KOPT-K1 (cell line): ENCODE results near the gene GCNT2.

Experiments
- H3K27ac ChIP-seq: fragments of 200-600 bp; sonication (generic); 2 replicates; pipeline ENCODE4 v1.5.1; 2016; ENCODE audit warnings: antibody characterized with exemption, mild to moderate bottlenecking, low read depth, low read length; ENCODE audit not compliant: poor library complexity, severe bottlenecking
- H3K36me3 ChIP-seq: fragments of 200-600 bp; sonication (generic); 2 replicates; pipeline ENCODE4 v1.5.1; 2017; ENCODE audit warnings: antibody characterized with exemption, mild to moderate bottlenecking, low read length, moderate library complexity; ENCODE audit not compliant: insufficient read depth
- H3K9me3 ChIP-seq: fragments of 200-600 bp; sonication (generic); 2 replicates; pipeline ENCODE4 v1.5.1; 2017; ENCODE audit warnings: antibody characterized with exemption, low read length, mild to moderate bottlenecking; ENCODE audit not compliant: insufficient read depth, poor library complexity, severe bottlenecking

Gene GCNT2

GRCh38 chr6:10617008-10617696 lies 96.0 kb downstream of the GCNT2 start:
- no peaks in the 10 kb centered on the region for H3K9me3 ChIP-seq

GRCh38 chr6:10618409-10618808 lies 97.3 kb downstream of the GCNT2 start:
- H3K9me3 ChIP-seq, result no peaks in the 10 kb centered on the region
- no peak overlapping the region for H3K27ac ChIP-seq
- no peaks in the 10 kb centered on the region for H3K36me3 ChIP-seq

More at GRCh38 chr6:10617008-10617696, 96.0 kb downstream of the GCNT2 start:
- no peaks in the 10 kb centered on the region for H3K36me3 ChIP-seq
- H3K27ac ChIP-seq, result no peak overlapping the region

- no peaks in the 10 kb centered on the region for H3K36me3 ChIP-seq
Measured at GRCh38 chr6:10621213-10621612, 100.1 kb downstream of the GCNT2 start.

GRCh38 chr6:10621847-10622246 lies 100.7 kb downstream of the GCNT2 start:
- Histone ChIP-seq H3K36me3 (no peaks in the 10 kb centered on the region), H3K9me3 (peaks cover 5% of the 10 kb centered on the region), H3K27ac (no peak overlapping the region)

More at GRCh38 chr6:10621213-10621612, 100.1 kb downstream of the GCNT2 start:
- no peak overlapping the region for H3K27ac ChIP-seq
- peaks cover 5% of the 10 kb centered on the region for H3K9me3 ChIP-seq

- Histone ChIP-seq H3K36me3 (no peaks in the 10 kb centered on the region), H3K27ac (no peak overlapping the region)
Measured at GRCh38 chr6:10624836-10625235, 103.7 kb downstream of the GCNT2 start.

GRCh38 chr6:10626154-10626741 lies 105.1 kb downstream of the GCNT2 start:
- H3K36me3 ChIP-seq, result no peaks in the 10 kb centered on the region
- H3K27ac ChIP-seq, result no peak overlapping the region
- peaks cover 5% of the 10 kb centered on the region for H3K9me3 ChIP-seq

More at GRCh38 chr6:10624836-10625235, 103.7 kb downstream of the GCNT2 start:
- H3K9me3 ChIP-seq, result peaks cover 5% of the 10 kb centered on the region

GRCh38 chr6:10627800-10628199 lies 106.6 kb downstream of the GCNT2 start:
- H3K9me3 ChIP-seq, result peaks cover 5% of the 10 kb centered on the region
- no peaks in the 10 kb centered on the region for H3K36me3 ChIP-seq
- H3K27ac ChIP-seq, result no peak overlapping the region

- Histone ChIP-seq H3K36me3 (no peaks in the 10 kb centered on the region), H3K9me3 (no peaks in the 10 kb centered on the region), H3K27ac (no peak overlapping the region)
Measured at GRCh38 chr6:10630178-10630577, 109.0 kb downstream of the GCNT2 start.

GRCh38 chr6:10633216-10633615 lies 112.1 kb downstream of the GCNT2 start:
- H3K27ac ChIP-seq, result no peak overlapping the region
- no peaks in the 10 kb centered on the region for H3K36me3 ChIP-seq
- no peaks in the 10 kb centered on the region for H3K9me3 ChIP-seq

- H3K36me3 ChIP-seq, result no peaks in the 10 kb centered on the region
- no peaks in the 10 kb centered on the region for H3K9me3 ChIP-seq
- no peak overlapping the region for H3K27ac ChIP-seq
Measured at GRCh38 chr6:10640412-10640811, 119.3 kb downstream of the GCNT2 start.

- Histone ChIP-seq H3K9me3 (no peaks in the 10 kb centered on the region), H3K36me3 (no peaks in the 10 kb centered on the region), H3K27ac (no peak overlapping the region)
Measured at GRCh38 chr6:10641528-10641927, 120.4 kb downstream of the GCNT2 start.

GRCh38 chr6:10643201-10643651 lies 122.1 kb downstream of the GCNT2 start:
- Histone ChIP-seq H3K27ac (no peak overlapping the region), H3K9me3 (no peaks in the 10 kb centered on the region), H3K36me3 (no peaks in the 10 kb centered on the region)

GRCh38 chr6:10644225-10644624 lies 123.1 kb downstream of the GCNT2 start:
- Histone ChIP-seq H3K9me3 (no peaks in the 10 kb centered on the region), H3K27ac (no peak overlapping the region), H3K36me3 (no peaks in the 10 kb centered on the region)

- Histone ChIP-seq H3K9me3 (no peaks in the 10 kb centered on the region), H3K36me3 (no peaks in the 10 kb centered on the region), H3K27ac (no peak overlapping the region)
Measured at GRCh38 chr6:10655508-10656055, 134.4 kb downstream of the GCNT2 start.

GRCh38 chr6:10658910-10659698 lies 138.0 kb downstream of the GCNT2 start:
- Histone ChIP-seq H3K27ac (no peak overlapping the region), H3K9me3 (no peaks in the 10 kb centered on the region), H3K36me3 (no peaks in the 10 kb centered on the region)
